HEK293T (cell line): ENCODE results near the gene PTEN.

Source experiments
- ARNT ChIP-seq: fragments of 450-650 bp; IDR thresholded peaks from 2 replicates; pipeline ENCODE4 v1.6.1; 2017; ENCODE audit warnings: mild to moderate bottlenecking
- BHLHE40 ChIP-seq: fragments of 450-650 bp; IDR thresholded peaks from 2 replicates; pipeline ENCODE4 v1.6.1; 2016; ENCODE audit warnings: mild to moderate bottlenecking, moderate library complexity, borderline replicate concordance
- ELF4 ChIP-seq: fragments of 450-650 bp; IDR thresholded peaks from 2 replicates; pipeline ENCODE4 v1.6.1; 2017; ENCODE audit warnings: antibody characterized with exemption
- FOXA1 ChIP-seq: fragments of 450-650 bp; IDR thresholded peaks from 2 replicates; pipeline ENCODE4 v1.6.1; 2016; ENCODE audit warnings: mild to moderate bottlenecking
- FOXK2 ChIP-seq: fragments of 450-650 bp; IDR thresholded peaks from 2 replicates; pipeline ENCODE4 v1.6.1; 2016; ENCODE audit warnings: mild to moderate bottlenecking
- FOXM1 ChIP-seq: fragments of 450-650 bp; IDR thresholded peaks from 2 replicates; pipeline ENCODE4 v1.6.1; 2017; ENCODE audit warnings: mild to moderate bottlenecking, borderline replicate concordance
- L3MBTL2 ChIP-seq: fragments of 450-650 bp; conservative IDR thresholded peaks from 2 replicates; pipeline ENCODE4 v1.6.1; 2016; ENCODE audit warnings: mild to moderate bottlenecking
- SP1 ChIP-seq: fragments of 450-650 bp; IDR thresholded peaks from 2 replicates; pipeline ENCODE4 v1.6.1; 2017
- SUZ12 ChIP-seq: fragments of 450-650 bp; IDR thresholded peaks from 2 replicates; pipeline ENCODE4 v1.6.1; 2016; ENCODE audit warnings: mild to moderate bottlenecking

- TF ChIP-seq SUZ12 (no peak), FOXA1 (no peak), FOXM1 (no peak), L3MBTL2 (no peak), BHLHE40 (no peak), ELF4 (no peak), SP1 (no peak), FOXK2 (no peak), ARNT (no peak)
These were observed 46.4 kb upstream of the PTEN start for GRCh38 chr10:87816898-87817608.
